Lower leg skin (tissue), 4 donors: Measurements from ENCODE around the gene ACOX3. TPM values are rescaled to one million over a fixed set of nuclear protein-coding genes. Genes with fewer than 3 reads are reported as not detected.

Experiments used
- DNase-seq, 2 donors: peaks; one replicate each; pipeline ENCODE4 v3.0.0-alpha.2; 2019; ENCODE audit warnings: low spot score in 2 of 2
- H3K4me3 ChIP-seq: fragments of 200-600 bp; sonication (generic); 2 replicates; pipeline ENCODE4 v1.5.1; 2017; ENCODE audit warnings: mild to moderate bottlenecking, low read depth; ENCODE audit not compliant: poor library complexity, severe bottlenecking
- CTCF ChIP-seq, 3 donors: fragments of 450-650 bp; IDR thresholded peaks; one replicate each; pipeline ENCODE4 v1.5.1; 2016; ENCODE audit warnings: antibody characterized with exemption in 3 of 3, mild to moderate bottlenecking in 3 of 3, moderate library complexity in 2 of 3
- POLR2A ChIP-seq, 2 donors: fragments of 450-650 bp; IDR thresholded peaks; one replicate each; pipeline ENCODE4 v1.6.1; 2016 to 2017; ENCODE audit warnings: antibody characterized with exemption in 2 of 2, mild to moderate bottlenecking in 1 of 2, moderate library complexity in 1 of 2
- WGBS, 2 donors: methylation state at CpG; one replicate each; pipeline ENCODE4 v1.1.5; 2018; 5-methylcytosine and 5-hydroxymethylcytosine counted together
- intact Hi-C: fragments of 100-400 bp; cut with DNase I; formaldehyde crosslinking; loops from one replicate; pipeline ENCODE4 v1.15.0; 2023; ENCODE audit warnings: low total_unique reads
- total RNA-seq, 4 donors: library from RNA; depleted of rRNA; stranded (reverse); fragments of >200 nt; gene quantifications; one replicate each; pipeline ENCODE4 v1.1.0, GENCODE V29; 2016

The ACOX3 gene
- total RNA-seq, 4 donors from 2014 or later, result 37.5 to 55.9 (median 41.2) TPM

GRCh38 chr4:8338351-8338961, 102.1 kb downstream of the ACOX3 start:
- no peak overlapping the region for H3K4me3 ChIP-seq
- 67 to 74% methylated on average over 4 of the region's 4 CpGs for WGBS, 2 donors
- intact Hi-C loops, result no loop called here
- no peak for DNase-seq
- TF ChIP-seq CTCF (IDR thresholded peaks at IDR 0.05), result no peak
- no peak for TF ChIP-seq POLR2A (IDR thresholded peaks at IDR 0.05)

GRCh38 chr4:8336412-8337075, 104.0 kb downstream of the ACOX3 start:
- TF ChIP-seq CTCF (IDR thresholded peaks at IDR 0.05) (no peak), POLR2A (IDR thresholded peaks at IDR 0.05) (no peak)
- peak in 1 of 2 donors; percentile 14 for DNase-seq
- 78 to 80% methylated on average over 7 of the region's 7 CpGs for WGBS, 2 donors
- H3K4me3 ChIP-seq, result no peak overlapping the region
- intact Hi-C loops, result no loop called here

GRCh38 chr4:8335848-8336247, 104.7 kb downstream of the ACOX3 start:
- 96 to 98% methylated on average over 2 of the region's 2 CpGs for WGBS, 2 donors
- intact Hi-C loops, result no loop called here

GRCh38 chr4:8334786-8335460, 105.6 kb downstream of the ACOX3 start:
- peak in 1 of 2 donors; percentile 69 for DNase-seq
- WGBS, 2 donors, result 92 to 95% methylated on average over 13 of the region's 13 CpGs
- TF ChIP-seq POLR2A (IDR thresholded peaks at IDR 0.05), result no peak
- TF ChIP-seq CTCF (IDR thresholded peaks at IDR 0.05), result no peak
- H3K4me3 ChIP-seq, result no peak overlapping the region
- intact Hi-C loops, result no loop called here

More at GRCh38 chr4:8335848-8336247, 104.7 kb downstream of the ACOX3 start:
- DNase-seq, result no peak
- H3K4me3 ChIP-seq, result no peak overlapping the region
- TF ChIP-seq POLR2A (IDR thresholded peaks at IDR 0.05) (no peak), CTCF (IDR thresholded peaks at IDR 0.05) (no peak)

GRCh38 chr4:8333726-8334460, 106.6 kb downstream of the ACOX3 start:
- DNase-seq, result peak in 1 of 2 donors; percentile 48
- H3K4me3 ChIP-seq, result no peak overlapping the region
- intact Hi-C loops, result no loop called here
- TF ChIP-seq POLR2A (IDR thresholded peaks at IDR 0.05) (no peak), CTCF (IDR thresholded peaks at IDR 0.05) (no peak)
- 83 to 88% methylated on average over 14 of the region's 14 CpGs for WGBS, 2 donors
